ENCODE measurements around the gene COG2. TPM values are rescaled to one million over a fixed set of nuclear protein-coding genes. Genes with fewer than 3 reads are reported as not detected.

The COG2 gene
- total RNA-seq, 6 experiments from 2014 or later = 17.0 to 23.0 (median 20.6) TPM

GRCh38 chr1:230634384-230634783, 7.9 kb upstream of the COG2 start:
- DNase-seq = no peak
- H3K27me3 Mint-ChIP-seq (ENCODE audit: insufficient read depth) = peaks cover 13% of the 10 kb centered on the region; the same call in 1 of the 2 replicates
- no peaks in the 10 kb centered on the region for H3K36me3 Mint-ChIP-seq (ENCODE audit: low read depth)
- no peak overlapping the region for H3K27ac Mint-ChIP-seq
- no peaks in the 10 kb centered on the region for H3K9me3 Mint-ChIP-seq
- no peaks in the 10 kb centered on the region for H3K4me1 Mint-ChIP-seq (ENCODE audit: low read depth)
- TF ChIP-seq CTCF (IDR thresholded peaks at IDR 0.05) = no peak
- no peak overlapping the region for H3K4me3 Mint-ChIP-seq

GRCh38 chr1:230636575-230637148, 5.6 kb upstream of the COG2 start:
- DNase-seq = no peak
- Mint-ChIP-seq H3K27ac (no peak overlapping the region), H3K27me3 (ENCODE audit: insufficient read depth) (peaks cover 13% of the 10 kb centered on the region; the same call in 1 of the 2 replicates), H3K9me3 (no peaks in the 10 kb centered on the region), H3K4me3 (no peak overlapping the region), H3K36me3 (ENCODE audit: low read depth) (no peaks in the 10 kb centered on the region), H3K4me1 (ENCODE audit: low read depth) (peaks cover 7% of the 10 kb centered on the region)
- TF ChIP-seq CTCF (IDR thresholded peaks at IDR 0.05) = no peak

GRCh38 chr1:230639714-230640209, 2.5 kb upstream of the COG2 start:
- H3K9me3 Mint-ChIP-seq = no peaks in the 10 kb centered on the region
- no peak for DNase-seq
- H3K4me3 Mint-ChIP-seq = no peak overlapping the region
- H3K4me1 Mint-ChIP-seq (ENCODE audit: low read depth) = peaks cover 27% of the 10 kb centered on the region
- no peaks in the 10 kb centered on the region for H3K36me3 Mint-ChIP-seq (ENCODE audit: low read depth)
- peaks cover 13% of the 10 kb centered on the region; the same call in 1 of the 2 replicates for H3K27me3 Mint-ChIP-seq (ENCODE audit: insufficient read depth)
- no peak overlapping the region for H3K27ac Mint-ChIP-seq
- no peak for TF ChIP-seq CTCF (IDR thresholded peaks at IDR 0.05)

- peak; percentile 38 for DNase-seq
- H3K27me3 Mint-ChIP-seq (ENCODE audit: insufficient read depth) = peaks cover 12% of the 10 kb centered on the region; the same call in 1 of the 2 replicates
- no peak overlapping the region for H3K27ac Mint-ChIP-seq
- H3K9me3 Mint-ChIP-seq = no peaks in the 10 kb centered on the region
- peaks cover 28% of the 10 kb centered on the region for H3K4me1 Mint-ChIP-seq (ENCODE audit: low read depth)
- TF ChIP-seq CTCF (IDR thresholded peaks at IDR 0.05) = no peak
- H3K4me3 Mint-ChIP-seq = peak overlapping the region; percentile 78
- no peaks in the 10 kb centered on the region for H3K36me3 Mint-ChIP-seq (ENCODE audit: low read depth)
Measured at GRCh38 chr1:230641346-230641745, 935 bp upstream of the COG2 start.

GRCh38 chr1:230641900-230642262, 400 bp upstream of the COG2 start:
- Mint-ChIP-seq H3K27me3 (ENCODE audit: insufficient read depth) (peaks cover 9% of the 10 kb centered on the region; the same call in 1 of the 2 replicates), H3K27ac (no peak overlapping the region), H3K4me3 (peak overlapping the region; percentile 78), H3K36me3 (ENCODE audit: low read depth) (no peaks in the 10 kb centered on the region), H3K4me1 (ENCODE audit: low read depth) (peaks cover 28% of the 10 kb centered on the region), H3K9me3 (no peaks in the 10 kb centered on the region)
- no peak for DNase-seq
- TF ChIP-seq CTCF (IDR thresholded peaks at IDR 0.05) = no peak

Data from HFFc6 (cell line).